CD4-positive, alpha-beta memory T cell (primary cell): Measurements from ENCODE around the gene RHEBL1. TPM values are rescaled to one million over a fixed set of nuclear protein-coding genes. Genes with fewer than 3 reads are reported as not detected.

Experiments
- CTCF ChIA-PET: fragments of 350-600 bp; sonication (Branson Sonifier 250); formaldehyde crosslinking; loops from one replicate; lab custom pipeline; 2021; ENCODE audit warnings: inconsistent platforms; ENCODE audit not compliant: partially characterized antibody; lab: Charles Lee
- POLR2A ChIA-PET: fragments of 350-600 bp; sonication (Branson Sonifier 250); formaldehyde crosslinking; loops from one replicate; lab custom pipeline; 2021; ENCODE audit not compliant: partially characterized antibody; lab: Charles Lee
- DNase-seq, 5 donors: peaks; one replicate each; pipeline versions ENCODE4 v3.0.0 to v3.0.0-alpha.2; 2020 to 2022; ENCODE audit warnings: mixed read lengths in 1 of 5
- H3K27ac ChIP-seq: one replicate; pipeline ENCODE4 v1.7.0; 2013; ENCODE audit warnings: low read depth, low read length
- H3K27me3 ChIP-seq: 2 replicates; pipeline ENCODE4 v1.7.0; 2013; ENCODE audit warnings: mild to moderate bottlenecking, low read length, moderate library complexity; ENCODE audit not compliant: insufficient read depth
- H3K36me3 ChIP-seq: 2 replicates; pipeline ENCODE4 v1.7.0; 2013; ENCODE audit warnings: mild to moderate bottlenecking, low read length, moderate library complexity; ENCODE audit not compliant: insufficient read depth
- H3K4me1 ChIP-seq: 2 replicates; pipeline ENCODE4 v1.7.0; 2013; ENCODE audit warnings: mild to moderate bottlenecking, low read length, moderate library complexity; ENCODE audit not compliant: insufficient read depth
- H3K4me3 ChIP-seq, 2 donors: one replicate each; pipeline ENCODE4 v1.7.0; 2013; ENCODE audit warnings: low read length in 2 of 2, mild to moderate bottlenecking in 1 of 2
- H3K9me3 ChIP-seq, 2 donors: one replicate each; pipeline ENCODE4 v1.7.0; 2013; ENCODE audit warnings: low read length in 2 of 2, control low read depth in 1 of 2; ENCODE audit not compliant: control insufficient read depth in 1 of 2
- H3K27ac Mint-ChIP-seq, 7 donors: one replicate each; pipeline ENCODE4 v1.8.0; 2020 to 2021; ENCODE audit warnings: mixed read lengths in 7 of 7, mild to moderate bottlenecking in 6 of 7, inconsistent platforms in 3 of 7, moderate library complexity in 3 of 7
- H3K27me3 Mint-ChIP-seq, 2 donors: one replicate each; pipeline ENCODE4 v1.8.0; 2020 to 2021; ENCODE audit warnings: mixed read lengths in 2 of 2
- H3K36me3 Mint-ChIP-seq, 2 donors: one replicate each; pipeline ENCODE4 v1.8.0; 2020 to 2021; ENCODE audit warnings: mixed read lengths in 2 of 2, inconsistent platforms in 1 of 2, mild to moderate bottlenecking in 1 of 2
- H3K4me1 Mint-ChIP-seq, 4 donors: one replicate each; pipeline ENCODE4 v1.8.0; 2020 to 2021; ENCODE audit warnings: mixed read lengths in 4 of 4, mild to moderate bottlenecking in 1 of 4
- H3K4me3 Mint-ChIP-seq, 8 donors: one replicate each; pipeline ENCODE4 v1.8.0; 2020 to 2021; ENCODE audit warnings: mixed read lengths in 8 of 8, mild to moderate bottlenecking in 7 of 8, moderate library complexity in 6 of 8, inconsistent platforms in 3 of 8
- H3K9me3 Mint-ChIP-seq, 8 donors: one replicate each; pipeline ENCODE4 v1.8.0; 2020 to 2021; ENCODE audit warnings: mixed read lengths in 8 of 8, mild to moderate bottlenecking in 5 of 8, inconsistent platforms in 3 of 8, moderate library complexity in 1 of 8
- intact Hi-C: fragments of 100-400 bp; cut with micrococcal nuclease; formaldehyde crosslinking; loops from one replicate; pipeline ENCODE4 v1.15.1; 2023
- polyA plus RNA-seq, 2 donors: library from polyadenylated mRNA; unstranded; fragments of 300-500 nt; fragmentation: Illumina TruSeq; gene quantifications; one replicate each; pipeline ENCODE4 v1.2.3, GENCODE V29; 2021
- total RNA-seq, 2 experiments: library from RNA; stranded (reverse); gene quantifications; one replicate each; pipeline ENCODE4 v1.2.3, GENCODE V29; 2021

RHEBL1 gene
- total and polyA plus RNA-seq, 4 experiments from 2014 or later: 2.7 to 10.5 (median 6.0) TPM

DNA sequence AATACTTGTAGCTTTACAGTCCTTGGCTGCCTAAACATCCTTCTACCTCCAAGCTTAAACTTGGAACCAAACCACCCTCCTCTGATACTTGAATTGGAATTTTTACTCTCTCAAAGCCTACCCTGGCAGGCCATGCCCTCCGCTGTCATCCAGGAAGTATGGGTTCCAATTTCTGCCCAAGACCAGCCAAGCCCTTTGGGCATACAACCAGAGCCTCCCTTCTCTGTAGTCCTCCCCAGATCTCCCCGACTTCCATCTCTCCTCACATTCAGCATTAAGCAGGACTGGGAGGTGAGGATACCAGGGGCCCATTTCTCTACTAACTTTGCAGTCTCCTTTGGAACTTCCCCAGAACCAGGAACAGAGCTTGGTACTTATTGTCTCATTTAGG is 25.2 kb upstream of the RHEBL1 start:
- Histone ChIP-seq H3K4me1 (peaks cover 46% of the 10 kb centered on the region), H3K36me3 (peaks cover 12% of the 10 kb centered on the region), H3K27me3 (peaks cover 50% of the 10 kb centered on the region), H3K27ac (no peak overlapping the region), H3K9me3 (no peaks in the 10 kb centered on the region), H3K4me3 (no peak overlapping the region)
- H3K4me3 Mint-ChIP-seq: peak overlapping the region in 5 of 8 donors; percentile 36 to 72 (median 55)
- H3K36me3 Mint-ChIP-seq: peaks cover 26 to 32% of the 10 kb centered on the region in 2 donors
- ChIA-PET POLR2A (interaction anchor here (0.8 to 5.0 kb wide), 7 partner anchors 11 to 36 kb away, joined by 3 to 38 read pairs (median 4); partner anchors contain the start of genes KMT2D, LMBR1L, RHEBL1 and TUBA1B), CTCF (interaction anchor here (1.2 to 11.5 kb wide), 9 partner anchors 8 to 36 kb away, joined by 3 to 221 read pairs (median 5); partner anchors contain the start of genes LMBR1L, RHEBL1 and TUBA1B)
- H3K9me3 Mint-ChIP-seq: no peaks in the 10 kb centered on the region
- H3K27ac Mint-ChIP-seq: peak overlapping the region in 2 of 7 donors; percentile 37 to 45
- H3K27me3 Mint-ChIP-seq: peaks cover 23 to 43% of the 10 kb centered on the region in 2 donors
- DNase-seq: no peak
- H3K4me1 Mint-ChIP-seq: peaks cover 18 to 56% (median 34%) of the 10 kb centered on the region in 4 donors
- intact Hi-C loops: no loop called here

- CTCF ChIA-PET: interaction anchor here (0.8 to 11.5 kb wide), 11 partner anchors 8 to 106 kb away, joined by 3 to 221 read pairs (median 5); partner anchors contain the start of genes LMBR1L, RHEBL1 and TUBA1B
- peaks cover 9% of the 10 kb centered on the region for H3K36me3 ChIP-seq
- peaks cover 51% of the 10 kb centered on the region for H3K4me1 ChIP-seq
- peaks cover 22 to 62% (median 36%) of the 10 kb centered on the region in 4 donors for H3K4me1 Mint-ChIP-seq
- no peaks in the 10 kb centered on the region for H3K9me3 Mint-ChIP-seq
- H3K4me3 ChIP-seq: no peak within 1 kb of the TSS
- H3K27me3 ChIP-seq: peaks cover 50% of the 10 kb centered on the region
- POLR2A ChIA-PET: interaction anchor here (1.0 to 5.0 kb wide), 9 partner anchors 10 to 141 kb away, joined by 3 to 38 read pairs (median 4); partner anchors contain the start of genes KMT2D, LMBR1L, RHEBL1 and TUBA1B
- H3K9me3 ChIP-seq: no peaks in the 10 kb centered on the region
- peak within 1 kb of the TSS in 6 of 8 donors; percentile 36 to 72 (median 57) for H3K4me3 Mint-ChIP-seq
- peaks cover 21 to 27% of the 10 kb centered on the region in 2 donors for H3K36me3 Mint-ChIP-seq
- no peak within 1 kb of the TSS for H3K27ac ChIP-seq
- no peak for DNase-seq
- peaks cover 25 to 47% of the 10 kb centered on the region in 2 donors for H3K27me3 Mint-ChIP-seq
- intact Hi-C loops: no loop called here
- peak within 1 kb of the TSS in 4 of 7 donors; percentile 35 to 64 (median 41) for H3K27ac Mint-ChIP-seq
Observed at GRCh38 chr12:49094160-49094974, 24.6 kb upstream of the RHEBL1 start, which contains the start of gene DHH. Gene DHH (minus strand): TSS chr12:49094801. CDS start chr12:49094512, 289 bp downstream.

- Mint-ChIP-seq H3K9me3 (no peaks in the 10 kb centered on the region), H3K4me3 (peak overlapping the region in 3 of 8 donors; percentile 26 to 72 (median 41)), H3K27me3 (peaks cover 25 to 47% of the 10 kb centered on the region in 2 donors), H3K27ac (peak overlapping the region in 2 of 7 donors; percentile 35 to 64), H3K4me1 (peaks cover 22 to 63% (median 37%) of the 10 kb centered on the region in 4 donors), H3K36me3 (peaks cover 21 to 26% of the 10 kb centered on the region in 2 donors)
- Histone ChIP-seq H3K36me3 (peaks cover 9% of the 10 kb centered on the region), H3K27me3 (peaks cover 54% of the 10 kb centered on the region), H3K4me1 (peaks cover 57% of the 10 kb centered on the region), H3K9me3 (no peaks in the 10 kb centered on the region), H3K4me3 (no peak overlapping the region), H3K27ac (no peak overlapping the region)
- no peak for DNase-seq
- POLR2A ChIA-PET: interaction anchor here (0.5 to 5.0 kb wide), 8 partner anchors 10 to 279 kb away, joined by 3 to 38 read pairs (median 4); partner anchors contain the start of genes LMBR1L and TUBA1B
- intact Hi-C loops: loop anchor here (2.0 kb wide), 1 partner anchor 97 kb away; no protein-coding TSS in a partner anchor
- CTCF ChIA-PET: interaction anchor here (0.7 to 11.5 kb wide), 11 partner anchors 9 to 106 kb away, joined by 3 to 221 read pairs (median 14); partner anchors contain the start of genes RHEBL1 and TUBA1B
Observed at GRCh38 chr12:49093792-49094159, 24.0 kb upstream of the RHEBL1 start.

- H3K9me3 Mint-ChIP-seq: no peaks in the 10 kb centered on the region
- H3K4me1 ChIP-seq: peaks cover 66% of the 10 kb centered on the region
- DNase-seq: no peak
- ChIA-PET POLR2A (interaction anchor here (0.7 to 5.0 kb wide), 13 partner anchors 9 to 142 kb away, joined by 3 to 38 read pairs (median 5); partner anchors contain the start of genes LMBR1L, RHEBL1 and TUBA1B), CTCF (interaction anchor here (0.7 to 11.5 kb wide), 19 partner anchors 7 to 240 kb away, joined by 3 to 221 read pairs (median 4); partner anchors contain the start of genes LMBR1L, RHEBL1 and TUBA1B)
- H3K27ac Mint-ChIP-seq: peak overlapping the region in 1 of 7 donors; percentile 64
- no peak overlapping the region for H3K4me3 ChIP-seq
- peaks cover 28 to 71% (median 45%) of the 10 kb centered on the region in 4 donors for H3K4me1 Mint-ChIP-seq
- intact Hi-C loops: loop anchor here (1.0 to 2.0 kb wide), 2 partner anchors 29 to 96 kb away; no protein-coding TSS in a partner anchor
- H3K4me3 Mint-ChIP-seq: no peak overlapping the region
- peaks cover 16 to 18% of the 10 kb centered on the region in 2 donors for H3K36me3 Mint-ChIP-seq
- H3K27me3 ChIP-seq: peaks cover 58% of the 10 kb centered on the region
- H3K27ac ChIP-seq: no peak overlapping the region
- peaks cover 9% of the 10 kb centered on the region for H3K36me3 ChIP-seq
- peaks cover 30 to 55% of the 10 kb centered on the region in 2 donors for H3K27me3 Mint-ChIP-seq
- H3K9me3 ChIP-seq: no peaks in the 10 kb centered on the region
Observed at GRCh38 chr12:49092816-49093406, 23.1 kb upstream of the RHEBL1 start.

GRCh38 chr12:49092086-49092815 is 22.5 kb upstream of the RHEBL1 start:
- peak overlapping the region in 1 of 7 donors; percentile 64 for H3K27ac Mint-ChIP-seq
- H3K27me3 Mint-ChIP-seq: peaks cover 30 to 56% of the 10 kb centered on the region in 2 donors
- POLR2A ChIA-PET: interaction anchor here (0.6 to 5.0 kb wide), 10 partner anchors 10 to 95 kb away, joined by 3 to 38 read pairs (median 6); partner anchors contain the start of genes LMBR1L, RHEBL1 and TUBA1B
- no peaks in the 10 kb centered on the region for H3K9me3 Mint-ChIP-seq
- peak overlapping the region in 1 of 2 donors; percentile 22 for H3K4me3 ChIP-seq
- H3K4me1 Mint-ChIP-seq: peaks cover 32 to 78% (median 50%) of the 10 kb centered on the region in 4 donors
- CTCF ChIA-PET: interaction anchor here (0.7 to 11.5 kb wide), 22 partner anchors 8 to 239 kb away, joined by 3 to 221 read pairs (median 4); partner anchors contain the start of genes LMBR1L, RHEBL1, TUBA1A and TUBA1B
- H3K36me3 ChIP-seq: peaks cover 7% of the 10 kb centered on the region
- no peaks in the 10 kb centered on the region for H3K9me3 ChIP-seq
- intact Hi-C loops: loop anchor here (1.0 to 2.0 kb wide), 2 partner anchors 28 to 95 kb away; no protein-coding TSS in a partner anchor
- DNase-seq: peak; percentile 33 to 61 (median 43)
- H3K27ac ChIP-seq: no peak overlapping the region
- H3K27me3 ChIP-seq: peaks cover 58% of the 10 kb centered on the region
- peak overlapping the region in 7 of 8 donors; percentile 41 to 76 (median 53) for H3K4me3 Mint-ChIP-seq
- peaks cover 72% of the 10 kb centered on the region for H3K4me1 ChIP-seq
- peaks cover 15 to 16% of the 10 kb centered on the region in 2 donors for H3K36me3 Mint-ChIP-seq

DNA sequence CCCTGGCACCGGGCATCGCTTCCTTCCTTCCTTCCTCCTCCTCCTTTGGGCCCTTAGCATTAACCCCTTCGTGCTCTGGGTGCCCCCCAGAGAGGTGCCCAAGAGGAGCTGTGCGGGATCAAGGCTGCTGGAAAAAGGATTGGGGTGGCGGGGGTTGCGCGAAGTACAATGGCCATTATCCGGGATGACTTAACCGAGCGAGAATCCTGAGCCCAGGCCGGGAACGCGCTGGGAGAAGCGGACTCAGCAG is 22.0 kb upstream of the RHEBL1 start:
- Mint-ChIP-seq H3K36me3 (peaks cover 10 to 16% of the 10 kb centered on the region in 2 donors), H3K9me3 (no peaks in the 10 kb centered on the region), H3K27me3 (peaks cover 31 to 56% of the 10 kb centered on the region in 2 donors), H3K4me3 (peak overlapping the region in 6 of 8 donors; percentile 24 to 71 (median 42)), H3K27ac (peak overlapping the region in 2 of 7 donors; percentile 37 to 64), H3K4me1 (peaks cover 34 to 83% (median 53%) of the 10 kb centered on the region in 4 donors)
- DNase-seq: no peak
- no peaks in the 10 kb centered on the region for H3K9me3 ChIP-seq
- intact Hi-C loops: loop anchor here (1.0 to 2.0 kb wide), 2 partner anchors 27 to 95 kb away; no protein-coding TSS in a partner anchor
- peak overlapping the region in 1 of 2 donors; percentile 22 for H3K4me3 ChIP-seq
- CTCF ChIA-PET: interaction anchor here (0.9 to 11.5 kb wide), 18 partner anchors 7 to 239 kb away, joined by 3 to 221 read pairs (median 6); partner anchors contain the start of genes LMBR1L, RHEBL1, TUBA1A and TUBA1B
- H3K27ac ChIP-seq: no peak overlapping the region
- peaks cover 58% of the 10 kb centered on the region for H3K27me3 ChIP-seq
- H3K4me1 ChIP-seq: peaks cover 74% of the 10 kb centered on the region
- POLR2A ChIA-PET: interaction anchor here (0.6 to 5.0 kb wide), 10 partner anchors 14 to 144 kb away, joined by 3 to 38 read pairs (median 6); partner anchors contain the start of genes LMBR1L, RHEBL1 and TUBA1B
- peaks cover 2% of the 10 kb centered on the region for H3K36me3 ChIP-seq
